SK-N-SH (cell line): Measurements from ENCODE around the gene DNAH14.

ENCODE experiments used
- POLR2AphosphoS5 ChIP-seq: IDR thresholded peaks from 2 replicates; pipeline ENCODE4 v1.6.1; 2012; ENCODE audit warnings: low read depth, low read length
- SMC3 ChIP-seq: IDR thresholded peaks from 2 replicates; pipeline ENCODE4 v1.6.1; 2012; ENCODE audit warnings: low read depth, low read length, improper control_type of control experiment

DNA sequence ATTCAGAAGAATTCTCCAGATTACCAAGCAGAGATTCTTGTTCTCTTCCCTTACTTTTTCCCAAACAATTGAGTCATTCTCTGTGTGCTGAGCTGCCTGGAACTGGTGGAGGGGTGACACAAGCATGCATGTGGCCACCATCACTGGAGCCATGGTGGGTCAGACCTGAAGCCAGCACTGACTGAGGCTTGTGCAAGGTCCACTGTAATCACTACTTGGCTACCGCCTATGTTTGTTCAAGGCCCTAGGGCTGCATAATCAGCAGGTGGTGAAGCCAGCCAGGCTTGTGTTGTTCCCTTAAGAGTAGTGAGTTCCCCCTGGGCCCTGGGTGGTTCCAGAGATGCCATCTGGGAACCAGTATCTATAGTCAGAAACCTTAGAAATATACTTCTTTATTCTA lies 183.8 kb downstream of the DNAH14 start:
- TF ChIP-seq POLR2AphosphoS5 (no peak), SMC3 (no peak)
